ENCODE results near the gene GDF15. TPM values are rescaled to one million over a fixed set of nuclear protein-coding genes. Genes with fewer than 3 reads are reported as not detected.

GDF15 gene
- total and polyA plus RNA-seq, 2 experiments from 2014 or later = 27.7 to 36.0 TPM

GRCh38 chr19:18424890-18425514, 39.0 kb downstream of the GDF15 start:
- no peak for DNase-seq
- H3K4me3 ChIP-seq = no peak overlapping the region
- H3K27me3 ChIP-seq (replicated peaks; ENCODE audit: insufficient read depth) = no peaks in the 10 kb centered on the region
- H4K20me1 ChIP-seq (ENCODE audit: insufficient read depth) = no peaks in the 10 kb centered on the region
- H3K79me2 ChIP-seq (ENCODE audit: insufficient read depth) = peaks cover 94% of the 10 kb centered on the region
- H3K9me2 ChIP-seq (ENCODE audit: insufficient read depth) = no peaks in the 10 kb centered on the region
- peak overlapping the region; percentile 65; the same call in 1 of the 2 replicates for H3K27ac ChIP-seq
- 80 to 84% methylated on average over 11 to 17 of the region's 17 CpGs for WGBS, 2 experiments (ENCODE audit: low coverage in 1 of 2, low lambda C conversion rate in 2 of 2, missing lambda C conversion rate in 2 of 2)
- H3K36me3 ChIP-seq (ENCODE audit: low read depth) = no peaks in the 10 kb centered on the region
- no peak overlapping the region for H3K4me2 ChIP-seq (ENCODE audit: unreplicated experiment)
- in situ Hi-C loops (cut with MboI) = no loop called here
- TF ChIP-seq EZH2phosphoT487 (IDR thresholded peaks at IDR 0.05; ENCODE audit: insufficient read depth, low read depth) (no peak), EZH2 (IDR thresholded peaks at IDR 0.05; ENCODE audit: insufficient read depth, poor library complexity, severe bottlenecking) (no peak)
- H3K4me1 ChIP-seq (ENCODE audit: insufficient read depth) = peaks cover 42% of the 10 kb centered on the region
- H3K9ac ChIP-seq = no peak overlapping the region
- H3F3A ChIP-seq (ENCODE audit: insufficient read depth) = peaks cover 6% of the 10 kb centered on the region
- no peaks in the 10 kb centered on the region for H3K9me3 ChIP-seq (ENCODE audit: low read depth)
- H2AFZ ChIP-seq = no peak overlapping the region

GRCh38 chr19:18425515-18426415, 39.8 kb downstream of the GDF15 start:
- DNase-seq = peak; percentile 93
- WGBS, 2 experiments (ENCODE audit: low coverage in 1 of 2, low lambda C conversion rate in 2 of 2, missing lambda C conversion rate in 2 of 2) = 28 to 35% methylated on average over 16 to 17 of the region's 18 CpGs
- peaks cover 39% of the 10 kb centered on the region for H3K4me1 ChIP-seq (ENCODE audit: insufficient read depth)
- H3K36me3 ChIP-seq (ENCODE audit: low read depth) = no peaks in the 10 kb centered on the region
- no peaks in the 10 kb centered on the region for H3K27me3 ChIP-seq (replicated peaks; ENCODE audit: insufficient read depth)
- H3F3A ChIP-seq (ENCODE audit: insufficient read depth) = peaks cover 6% of the 10 kb centered on the region
- peaks cover 88% of the 10 kb centered on the region for H3K79me2 ChIP-seq (ENCODE audit: insufficient read depth)
- no peaks in the 10 kb centered on the region for H4K20me1 ChIP-seq (ENCODE audit: insufficient read depth)
- H3K9me2 ChIP-seq (ENCODE audit: insufficient read depth) = no peaks in the 10 kb centered on the region
- in situ Hi-C loops (cut with MboI) = no loop called here
- H3K9ac ChIP-seq = peak overlapping the region; percentile 51
- H2AFZ ChIP-seq = no peak overlapping the region
- peak overlapping the region; percentile 71 for H3K4me2 ChIP-seq (ENCODE audit: unreplicated experiment)
- H3K4me3 ChIP-seq = no peak overlapping the region; the same call in 1 of the 2 replicates
- TF ChIP-seq EZH2phosphoT487 (IDR thresholded peaks at IDR 0.05; ENCODE audit: insufficient read depth, low read depth) (no peak), EZH2 (IDR thresholded peaks at IDR 0.05; ENCODE audit: insufficient read depth, poor library complexity, severe bottlenecking) (no peak)
- peak overlapping the region; percentile 65 for H3K27ac ChIP-seq
- no peaks in the 10 kb centered on the region for H3K9me3 ChIP-seq (ENCODE audit: low read depth)

DNA sequence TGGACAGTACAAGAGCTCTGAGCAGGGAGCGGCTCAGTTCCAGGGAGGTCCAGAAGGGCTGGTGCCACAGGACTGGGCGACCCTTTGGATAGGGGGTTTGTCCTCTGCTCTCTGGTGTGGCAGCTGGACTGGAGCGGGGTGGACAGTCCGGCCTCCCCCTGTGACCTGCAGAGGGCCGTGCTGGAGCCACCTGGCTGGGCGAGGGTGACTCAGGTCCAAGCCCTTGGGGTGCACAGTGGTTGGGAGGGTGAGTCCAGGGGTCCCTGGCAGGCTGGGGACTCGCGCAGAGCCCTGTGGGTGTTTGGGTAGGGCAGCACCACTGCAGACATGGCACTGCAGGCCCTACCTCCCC, 40.4 kb downstream of the GDF15 start:
- Histone ChIP-seq H3K4me3 (no peak overlapping the region; the same call in 1 of the 2 replicates), H3K27ac (peak overlapping the region; percentile 65), H3K79me2 (ENCODE audit: insufficient read depth) (peaks cover 82% of the 10 kb centered on the region), H3K9me2 (ENCODE audit: insufficient read depth) (no peaks in the 10 kb centered on the region), H3K4me2 (ENCODE audit: unreplicated experiment) (peak overlapping the region; percentile 71), H3K36me3 (ENCODE audit: low read depth) (no peaks in the 10 kb centered on the region), H4K20me1 (ENCODE audit: insufficient read depth) (no peaks in the 10 kb centered on the region), H3K9me3 (ENCODE audit: low read depth) (no peaks in the 10 kb centered on the region), H3F3A (ENCODE audit: insufficient read depth) (peaks cover 6% of the 10 kb centered on the region), H3K4me1 (ENCODE audit: insufficient read depth) (peaks cover 33% of the 10 kb centered on the region), H3K27me3 (replicated peaks; ENCODE audit: insufficient read depth) (no peaks in the 10 kb centered on the region), H3K9ac (peak overlapping the region; percentile 51), H2AFZ (no peak overlapping the region)
- in situ Hi-C loops (cut with MboI) = no loop called here
- WGBS, 2 experiments (ENCODE audit: low coverage in 1 of 2, low lambda C conversion rate in 2 of 2, missing lambda C conversion rate in 2 of 2) = 69 to 77% methylated on average over 8 of the region's 8 CpGs
- TF ChIP-seq EZH2phosphoT487 (IDR thresholded peaks at IDR 0.05; ENCODE audit: insufficient read depth, low read depth) (no peak), EZH2 (IDR thresholded peaks at IDR 0.05; ENCODE audit: insufficient read depth, poor library complexity, severe bottlenecking) (no peak)
- DNase-seq = no peak

DNA sequence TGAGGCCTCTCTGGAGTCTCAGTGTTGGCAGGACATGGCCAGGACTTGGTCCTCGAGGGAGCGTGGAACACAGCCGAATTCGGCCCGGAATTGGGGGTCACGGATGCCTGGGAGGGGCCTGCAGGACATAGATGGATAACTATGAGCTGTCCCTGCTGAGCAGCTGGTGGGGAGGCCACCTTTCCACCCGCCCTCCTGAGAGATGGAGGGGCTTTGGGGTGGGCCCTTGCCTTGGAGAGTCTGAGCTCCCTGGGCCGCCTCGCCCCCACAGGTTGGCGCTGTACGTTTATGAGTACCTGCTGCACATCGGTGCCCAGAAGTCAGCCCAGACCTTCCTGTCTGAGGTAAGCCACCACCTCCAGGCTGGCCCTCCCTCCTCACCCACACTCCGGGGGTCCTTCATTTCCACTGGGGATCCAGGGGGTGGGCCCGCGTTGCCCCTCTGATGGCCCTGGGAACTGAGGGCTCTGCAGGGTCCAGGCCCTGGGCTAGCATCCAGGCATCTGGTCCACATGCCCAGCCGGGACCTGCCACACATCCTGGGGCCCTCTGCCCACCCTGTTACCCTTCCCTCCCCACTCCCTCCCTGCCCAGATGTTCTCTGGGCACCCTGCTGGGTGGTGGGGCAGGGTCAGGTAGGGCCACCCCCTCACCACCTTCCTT, 41.3 kb downstream of the GDF15 start:
- H4K20me1 ChIP-seq (ENCODE audit: insufficient read depth) = no peaks in the 10 kb centered on the region
- in situ Hi-C loops (cut with MboI) = no loop called here

More for the DNA sequence above, 41.3 kb downstream of the GDF15 start:
- H3K79me2 ChIP-seq (ENCODE audit: insufficient read depth) = peaks cover 74% of the 10 kb centered on the region
- H3K4me2 ChIP-seq (ENCODE audit: unreplicated experiment) = no peak overlapping the region
- no peaks in the 10 kb centered on the region for H3K27me3 ChIP-seq (replicated peaks; ENCODE audit: insufficient read depth)
- no peak overlapping the region for H3K27ac ChIP-seq
- no peaks in the 10 kb centered on the region for H3K36me3 ChIP-seq (ENCODE audit: low read depth)
- H3F3A ChIP-seq (ENCODE audit: insufficient read depth) = peaks cover 6% of the 10 kb centered on the region
- peaks cover 30% of the 10 kb centered on the region for H3K4me1 ChIP-seq (ENCODE audit: insufficient read depth)
- no peak for DNase-seq
- no peak overlapping the region for H3K4me3 ChIP-seq
- no peak overlapping the region for H2AFZ ChIP-seq
- no peak overlapping the region for H3K9ac ChIP-seq
- H3K9me3 ChIP-seq (ENCODE audit: low read depth) = no peaks in the 10 kb centered on the region
- no peaks in the 10 kb centered on the region for H3K9me2 ChIP-seq (ENCODE audit: insufficient read depth)
- TF ChIP-seq EZH2 (IDR thresholded peaks at IDR 0.05; ENCODE audit: insufficient read depth, poor library complexity, severe bottlenecking) (no peak), EZH2phosphoT487 (IDR thresholded peaks at IDR 0.05; ENCODE audit: insufficient read depth, low read depth) (no peak)
- WGBS, 2 experiments (ENCODE audit: low coverage in 1 of 2, low lambda C conversion rate in 2 of 2, missing lambda C conversion rate in 2 of 2) = 72 to 76% methylated on average over 14 to 16 of the region's 16 CpGs

Measured in GM23248 (cell line).